Measurements from ENCODE around the gene CD247. TPM values are rescaled to one million over a fixed set of nuclear protein-coding genes. Genes with fewer than 3 reads are reported as not detected.

Gene CD247
- polyA plus RNA-seq, 1 of the 3 experiments (the other 2 are of a cell fraction) = 0.08 TPM

- CTCF ChIA-PET = interaction anchor here (1.2 to 1.9 kb wide), 4 partner anchors 19 to 152 kb away, joined by 5 to 7 read pairs (median 6); no protein-coding TSS in a partner anchor
- DNase-seq = no peak
- no peaks in the 10 kb centered on the region for H3K27me3 ChIP-seq (ENCODE audit: insufficient read depth)
- H3K36me3 ChIP-seq (replicated peaks in 1 of 2; ENCODE audit: control insufficient read depth in 1 of 2, insufficient read depth in 2 of 2, low read length in 1 of 2) = peaks cover 4 to 34% of the 10 kb centered on the region in 2 experiments
- H3K9ac ChIP-seq = no peak overlapping the region
- H3K4me2 ChIP-seq = no peak overlapping the region
- WGBS (ENCODE audit: low lambda C conversion rate) = 33% methylated on average over 3 of the region's 3 CpGs
- H3K9me3 ChIP-seq = no peaks in the 10 kb centered on the region
- no peak overlapping the region for H3K27ac ChIP-seq (ENCODE audit: low read depth in 2 of 2, low read length in 1 of 2)
- no peaks in the 10 kb centered on the region; a peak in 1 of 4 replicates for H3K4me1 ChIP-seq (ENCODE audit: control insufficient read depth in 1 of 2, insufficient read depth in 2 of 2, low read depth in 1 of 2, low read length in 1 of 2)
- H2AFZ ChIP-seq (ENCODE audit: low read depth) = no peak overlapping the region
- H3K9me2 ChIP-seq = no peaks in the 10 kb centered on the region
- TF ChIP-seq CTCF (IDR thresholded peaks at IDR 0.05) (no peak), JUND (IDR thresholded peaks at IDR 0.05) (no peak), RAD21 (IDR thresholded peaks at IDR 0.05; ENCODE audit: low read length) (no peak), FOXM1 (IDR thresholded peaks at IDR 0.05; ENCODE audit: low read depth) (no peak), USF1 (IDR thresholded peaks at IDR 0.05; ENCODE audit: borderline replicate concordance, low read depth) (no peak), CHD2 (IDR thresholded peaks at IDR 0.05; ENCODE audit: low read length, partially characterized antibody) (no peak), RCOR1 (IDR thresholded peaks at IDR 0.05; ENCODE audit: low read length) (no peak)
- no peak overlapping the region for H3K4me3 ChIP-seq (ENCODE audit: low read depth in 2 of 2, low read length in 1 of 2)
- H4K20me1 ChIP-seq (ENCODE audit: insufficient read depth) = no peaks in the 10 kb centered on the region
- no peaks in the 10 kb centered on the region for H3F3A ChIP-seq (replicated peaks; ENCODE audit: insufficient read depth)
- POLR2A ChIA-PET = no interaction called here
- no peaks in the 10 kb centered on the region for H3K79me2 ChIP-seq (ENCODE audit: insufficient read depth)
Measured at GRCh38 chr1:167420510-167420909, 97.8 kb downstream of the CD247 start.

GRCh38 chr1:167419245-167419644 lies 99.1 kb downstream of the CD247 start:
- no peaks in the 10 kb centered on the region for H3F3A ChIP-seq (replicated peaks; ENCODE audit: insufficient read depth)
- no peaks in the 10 kb centered on the region for H3K27me3 ChIP-seq (ENCODE audit: insufficient read depth)
- H3K9me3 ChIP-seq = no peaks in the 10 kb centered on the region
- H2AFZ ChIP-seq (ENCODE audit: low read depth) = no peak overlapping the region
- H4K20me1 ChIP-seq (ENCODE audit: insufficient read depth) = no peaks in the 10 kb centered on the region
- no peaks in the 10 kb centered on the region for H3K79me2 ChIP-seq (ENCODE audit: insufficient read depth)
- POLR2A ChIA-PET = no interaction called here
- DNase-seq = no peak
- TF ChIP-seq EP300 (IDR thresholded peaks at IDR 0.05; ENCODE audit: borderline replicate concordance in 1 of 2, low read depth in 1 of 2, low read length in 1 of 2) (no peak), TAF1 (IDR thresholded peaks at IDR 0.05; ENCODE audit: borderline replicate concordance, low read depth, low read length) (no peak), FOSL2 (IDR thresholded peaks at IDR 0.05; ENCODE audit: borderline replicate concordance, low read depth) (no peak), TCF12 (IDR thresholded peaks at IDR 0.05) (no peak), CTCF (IDR thresholded peaks at IDR 0.05) (no peak), RAD21 (IDR thresholded peaks at IDR 0.05; ENCODE audit: low read length) (no peak), JUND (IDR thresholded peaks at IDR 0.05) (no peak), TEAD4 (IDR thresholded peaks at IDR 0.05; ENCODE audit: borderline replicate concordance, insufficient read depth) (no peak), GATA2 (CRISPR knock-in tag; IDR thresholded peaks at IDR 0.05) (no peak), MEF2A (IDR thresholded peaks at IDR 0.05; ENCODE audit: borderline replicate concordance, low read depth) (no peak), POLR2AphosphoS5 (IDR thresholded peaks at IDR 0.05; ENCODE audit: low read depth, low read length) (no peak), RXRA (IDR thresholded peaks at IDR 0.05; ENCODE audit: borderline replicate concordance, low read depth) (no peak)
- TF ChIP-seq, protein P1, sequence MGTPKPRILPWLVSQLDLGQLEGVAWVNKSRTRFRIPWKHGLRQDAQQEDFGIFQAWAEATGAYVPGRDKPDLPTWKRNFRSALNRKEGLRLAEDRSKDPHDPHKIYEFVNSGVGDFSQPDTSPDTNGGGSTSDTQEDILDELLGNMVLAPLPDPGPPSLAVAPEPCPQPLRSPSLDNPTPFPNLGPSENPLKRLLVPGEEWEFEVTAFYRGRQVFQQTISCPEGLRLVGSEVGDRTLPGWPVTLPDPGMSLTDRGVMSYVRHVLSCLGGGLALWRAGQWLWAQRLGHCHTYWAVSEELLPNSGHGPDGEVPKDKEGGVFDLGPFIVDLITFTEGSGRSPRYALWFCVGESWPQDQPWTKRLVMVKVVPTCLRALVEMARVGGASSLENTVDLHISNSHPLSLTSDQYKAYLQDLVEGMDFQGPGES (IDR thresholded peaks at IDR 0.05; ENCODE audit: low read depth, low read length) = no peak
- no peak overlapping the region for H3K4me3 ChIP-seq (ENCODE audit: low read depth in 2 of 2, low read length in 1 of 2)
- no peaks in the 10 kb centered on the region for H3K9me2 ChIP-seq
- CTCF ChIA-PET = interaction anchor here (2.4 kb wide), 1 partner anchor 151 kb away, joined by 15 read pairs; no protein-coding TSS in a partner anchor
- peaks cover 10 to 33% of the 10 kb centered on the region in 2 experiments for H3K36me3 ChIP-seq (replicated peaks in 1 of 2; ENCODE audit: control insufficient read depth in 1 of 2, insufficient read depth in 2 of 2, low read length in 1 of 2)
- H3K9ac ChIP-seq = no peak overlapping the region
- H3K27ac ChIP-seq (ENCODE audit: low read depth in 2 of 2, low read length in 1 of 2) = no peak overlapping the region
- no peak overlapping the region for H3K4me2 ChIP-seq
- peaks cover 0 to 2% of the 10 kb centered on the region in 2 experiments; a peak in 1 of 4 replicates for H3K4me1 ChIP-seq (ENCODE audit: control insufficient read depth in 1 of 2, insufficient read depth in 2 of 2, low read depth in 1 of 2, low read length in 1 of 2)

All from SK-N-SH (cell line).